ENCODE data around the gene CERK.

GRCh38 chr22:46655861-46656608, 82.0 kb downstream of the CERK start:
- TF ChIP-seq ATF1 (CRISPR knock-in tag; IDR thresholded peaks at IDR 0.05) (no peak), SP1 (CRISPR knock-in tag; conservative IDR thresholded peaks at IDR 0.05) (no peak), MAX (CRISPR knock-in tag; IDR thresholded peaks at IDR 0.05) (no peak), ZNF671 (CRISPR knock-in tag; IDR thresholded peaks at IDR 0.05) (no peak), JUN (CRISPR knock-in tag; IDR thresholded peaks at IDR 0.05) (no peak), IRF1 (CRISPR knock-in tag; IDR thresholded peaks at IDR 0.05) (no peak), CREB1 (CRISPR knock-in tag; IDR thresholded peaks at IDR 0.05) (no peak), ZMAT4 (CRISPR knock-in tag; IDR thresholded peaks at IDR 0.05) (no peak)
- TF ChIP-seq, protein P1, sequence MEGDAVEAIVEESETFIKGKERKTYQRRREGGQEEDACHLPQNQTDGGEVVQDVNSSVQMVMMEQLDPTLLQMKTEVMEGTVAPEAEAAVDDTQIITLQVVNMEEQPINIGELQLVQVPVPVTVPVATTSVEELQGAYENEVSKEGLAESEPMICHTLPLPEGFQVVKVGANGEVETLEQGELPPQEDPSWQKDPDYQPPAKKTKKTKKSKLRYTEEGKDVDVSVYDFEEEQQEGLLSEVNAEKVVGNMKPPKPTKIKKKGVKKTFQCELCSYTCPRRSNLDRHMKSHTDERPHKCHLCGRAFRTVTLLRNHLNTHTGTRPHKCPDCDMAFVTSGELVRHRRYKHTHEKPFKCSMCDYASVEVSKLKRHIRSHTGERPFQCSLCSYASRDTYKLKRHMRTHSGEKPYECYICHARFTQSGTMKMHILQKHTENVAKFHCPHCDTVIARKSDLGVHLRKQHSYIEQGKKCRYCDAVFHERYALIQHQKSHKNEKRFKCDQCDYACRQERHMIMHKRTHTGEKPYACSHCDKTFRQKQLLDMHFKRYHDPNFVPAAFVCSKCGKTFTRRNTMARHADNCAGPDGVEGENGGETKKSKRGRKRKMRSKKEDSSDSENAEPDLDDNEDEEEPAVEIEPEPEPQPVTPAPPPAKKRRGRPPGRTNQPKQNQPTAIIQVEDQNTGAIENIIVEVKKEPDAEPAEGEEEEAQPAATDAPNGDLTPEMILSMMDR (IDR thresholded peaks at IDR 0.05) = no peak
- TF ChIP-seq, protein P2, sequence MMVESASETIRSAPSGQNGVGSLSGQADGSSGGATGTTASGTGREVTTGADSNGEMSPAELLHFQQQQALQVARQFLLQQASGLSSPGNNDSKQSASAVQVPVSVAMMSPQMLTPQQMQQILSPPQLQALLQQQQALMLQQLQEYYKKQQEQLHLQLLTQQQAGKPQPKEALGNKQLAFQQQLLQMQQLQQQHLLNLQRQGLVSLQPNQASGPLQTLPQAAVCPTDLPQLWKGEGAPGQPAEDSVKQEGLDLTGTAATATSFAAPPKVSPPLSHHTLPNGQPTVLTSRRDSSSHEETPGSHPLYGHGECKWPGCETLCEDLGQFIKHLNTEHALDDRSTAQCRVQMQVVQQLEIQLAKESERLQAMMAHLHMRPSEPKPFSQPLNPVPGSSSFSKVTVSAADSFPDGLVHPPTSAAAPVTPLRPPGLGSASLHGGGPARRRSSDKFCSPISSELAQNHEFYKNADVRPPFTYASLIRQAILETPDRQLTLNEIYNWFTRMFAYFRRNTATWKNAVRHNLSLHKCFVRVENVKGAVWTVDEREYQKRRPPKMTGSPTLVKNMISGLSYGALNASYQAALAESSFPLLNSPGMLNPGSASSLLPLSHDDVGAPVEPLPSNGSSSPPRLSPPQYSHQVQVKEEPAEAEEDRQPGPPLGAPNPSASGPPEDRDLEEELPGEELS (CRISPR knock-in tag; IDR thresholded peaks at IDR 0.05) = no peak
- TF ChIP-seq, protein P3, sequence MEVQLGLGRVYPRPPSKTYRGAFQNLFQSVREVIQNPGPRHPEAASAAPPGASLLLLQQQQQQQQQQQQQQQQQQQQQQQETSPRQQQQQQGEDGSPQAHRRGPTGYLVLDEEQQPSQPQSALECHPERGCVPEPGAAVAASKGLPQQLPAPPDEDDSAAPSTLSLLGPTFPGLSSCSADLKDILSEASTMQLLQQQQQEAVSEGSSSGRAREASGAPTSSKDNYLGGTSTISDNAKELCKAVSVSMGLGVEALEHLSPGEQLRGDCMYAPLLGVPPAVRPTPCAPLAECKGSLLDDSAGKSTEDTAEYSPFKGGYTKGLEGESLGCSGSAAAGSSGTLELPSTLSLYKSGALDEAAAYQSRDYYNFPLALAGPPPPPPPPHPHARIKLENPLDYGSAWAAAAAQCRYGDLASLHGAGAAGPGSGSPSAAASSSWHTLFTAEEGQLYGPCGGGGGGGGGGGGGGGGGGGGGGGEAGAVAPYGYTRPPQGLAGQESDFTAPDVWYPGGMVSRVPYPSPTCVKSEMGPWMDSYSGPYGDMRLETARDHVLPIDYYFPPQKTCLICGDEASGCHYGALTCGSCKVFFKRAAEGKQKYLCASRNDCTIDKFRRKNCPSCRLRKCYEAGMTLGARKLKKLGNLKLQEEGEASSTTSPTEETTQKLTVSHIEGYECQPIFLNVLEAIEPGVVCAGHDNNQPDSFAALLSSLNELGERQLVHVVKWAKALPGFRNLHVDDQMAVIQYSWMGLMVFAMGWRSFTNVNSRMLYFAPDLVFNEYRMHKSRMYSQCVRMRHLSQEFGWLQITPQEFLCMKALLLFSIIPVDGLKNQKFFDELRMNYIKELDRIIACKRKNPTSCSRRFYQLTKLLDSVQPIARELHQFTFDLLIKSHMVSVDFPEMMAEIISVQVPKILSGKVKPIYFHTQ (CRISPR knock-in tag; IDR thresholded peaks at IDR 0.05) = no peak
- TF ChIP-seq, protein P4, sequence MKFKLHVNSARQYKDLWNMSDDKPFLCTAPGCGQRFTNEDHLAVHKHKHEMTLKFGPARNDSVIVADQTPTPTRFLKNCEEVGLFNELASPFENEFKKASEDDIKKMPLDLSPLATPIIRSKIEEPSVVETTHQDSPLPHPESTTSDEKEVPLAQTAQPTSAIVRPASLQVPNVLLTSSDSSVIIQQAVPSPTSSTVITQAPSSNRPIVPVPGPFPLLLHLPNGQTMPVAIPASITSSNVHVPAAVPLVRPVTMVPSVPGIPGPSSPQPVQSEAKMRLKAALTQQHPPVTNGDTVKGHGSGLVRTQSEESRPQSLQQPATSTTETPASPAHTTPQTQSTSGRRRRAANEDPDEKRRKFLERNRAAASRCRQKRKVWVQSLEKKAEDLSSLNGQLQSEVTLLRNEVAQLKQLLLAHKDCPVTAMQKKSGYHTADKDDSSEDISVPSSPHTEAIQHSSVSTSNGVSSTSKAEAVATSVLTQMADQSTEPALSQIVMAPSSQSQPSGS (CRISPR knock-in tag; IDR thresholded peaks at IDR 0.05; ENCODE audit: borderline replicate concordance, low read depth) = no peak

Data from WTC11 (cell line).